ENCODE data around the gene ZMYND12. TPM values are rescaled to one million over a fixed set of nuclear protein-coding genes. Genes with fewer than 3 reads are reported as not detected.

ZMYND12 gene
- total RNA-seq, 1 experiment from 2014 or later = 1.7 TPM

- peak overlapping the region; percentile 94 for H2AFZ ChIP-seq
- no peaks in the 10 kb centered on the region for H3K9me2 ChIP-seq (ENCODE audit: insufficient read depth)
- peak overlapping the region; percentile 97 for H3K4me2 ChIP-seq
- no peaks in the 10 kb centered on the region for H3K9me3 ChIP-seq (ENCODE audit: insufficient read depth, low read depth)
- H4K20me1 ChIP-seq (ENCODE audit: insufficient read depth) = no peaks in the 10 kb centered on the region
- H3K27me3 ChIP-seq (ENCODE audit: insufficient read depth, low read depth) = no peaks in the 10 kb centered on the region
- H3K4me1 ChIP-seq (replicated peaks; ENCODE audit: insufficient read depth) = peaks cover 27% of the 10 kb centered on the region
- BruUV-seq (replicated peaks) = TSS peak; percentile 43
- ChIA-PET POLR2A (ENCODE audit: unreplicated experiment) (interaction anchor here (0.6 to 0.7 kb wide), 3 partner anchors 99 to 617 kb away, joined by 4 to 7 read pairs (median 5); no protein-coding TSS in a partner anchor), CTCF (interaction anchor here (0.6 kb wide), 2 partner anchors 304 to 306 kb away, joined by 4 read pairs; no protein-coding TSS in a partner anchor)
- peak; percentile 55 to 60 for DNase-seq
- H3K36me3 ChIP-seq (ENCODE audit: low read depth) = peaks cover 15% of the 10 kb centered on the region; the same call in 1 of the 2 replicates
- TF ChIP-seq, protein P1, sequence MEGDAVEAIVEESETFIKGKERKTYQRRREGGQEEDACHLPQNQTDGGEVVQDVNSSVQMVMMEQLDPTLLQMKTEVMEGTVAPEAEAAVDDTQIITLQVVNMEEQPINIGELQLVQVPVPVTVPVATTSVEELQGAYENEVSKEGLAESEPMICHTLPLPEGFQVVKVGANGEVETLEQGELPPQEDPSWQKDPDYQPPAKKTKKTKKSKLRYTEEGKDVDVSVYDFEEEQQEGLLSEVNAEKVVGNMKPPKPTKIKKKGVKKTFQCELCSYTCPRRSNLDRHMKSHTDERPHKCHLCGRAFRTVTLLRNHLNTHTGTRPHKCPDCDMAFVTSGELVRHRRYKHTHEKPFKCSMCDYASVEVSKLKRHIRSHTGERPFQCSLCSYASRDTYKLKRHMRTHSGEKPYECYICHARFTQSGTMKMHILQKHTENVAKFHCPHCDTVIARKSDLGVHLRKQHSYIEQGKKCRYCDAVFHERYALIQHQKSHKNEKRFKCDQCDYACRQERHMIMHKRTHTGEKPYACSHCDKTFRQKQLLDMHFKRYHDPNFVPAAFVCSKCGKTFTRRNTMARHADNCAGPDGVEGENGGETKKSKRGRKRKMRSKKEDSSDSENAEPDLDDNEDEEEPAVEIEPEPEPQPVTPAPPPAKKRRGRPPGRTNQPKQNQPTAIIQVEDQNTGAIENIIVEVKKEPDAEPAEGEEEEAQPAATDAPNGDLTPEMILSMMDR (conservative IDR thresholded peaks at IDR 0.05) = no peak
- TF ChIP-seq EZH2 (IDR thresholded peaks at IDR 0.05; ENCODE audit: low read depth) = no peak
- peak overlapping the region; percentile 91 for H3K4me3 ChIP-seq
- H3F3A ChIP-seq (ENCODE audit: insufficient read depth, low read depth) = peaks cover 28% of the 10 kb centered on the region; the same call in 1 of the 2 replicates
- peak overlapping the region; percentile 70 for H3K27ac ChIP-seq
- H3K79me2 ChIP-seq (ENCODE audit: low read depth) = peaks cover 23% of the 10 kb centered on the region
- intact Hi-C loops (cut with micrococcal nuclease; ENCODE audit: unreplicated experiment) = loop anchor here (1.0 to 10.0 kb wide), 3 partner anchors 121 to 282 kb away; partner anchors contain the start of gene FOXJ3
Observed at GRCh38 chr1:42456754-42457089, 900 bp upstream of the ZMYND12 start.

GRCh38 chr1:42454403-42454802 is 1.4 kb downstream of the ZMYND12 start:
- Histone ChIP-seq H3K4me1 (replicated peaks; ENCODE audit: insufficient read depth) (peaks cover 26% of the 10 kb centered on the region), H3K4me2 (no peak overlapping the region), H3K9me2 (ENCODE audit: insufficient read depth) (no peaks in the 10 kb centered on the region), H3K9me3 (ENCODE audit: insufficient read depth, low read depth) (no peaks in the 10 kb centered on the region), H3K79me2 (ENCODE audit: low read depth) (peaks cover 23% of the 10 kb centered on the region), H2AFZ (no peak overlapping the region), H3K27ac (no peak overlapping the region), H3F3A (ENCODE audit: insufficient read depth, low read depth) (peaks cover 10% of the 10 kb centered on the region; the same call in 1 of the 2 replicates), H4K20me1 (ENCODE audit: insufficient read depth) (no peaks in the 10 kb centered on the region), H3K4me3 (no peak overlapping the region), H3K27me3 (ENCODE audit: insufficient read depth, low read depth) (no peaks in the 10 kb centered on the region), H3K36me3 (ENCODE audit: low read depth) (peaks cover 15% of the 10 kb centered on the region; the same call in 1 of the 2 replicates)
- BruUV-seq (replicated peaks) = no TSS peak
- ChIA-PET CTCF (no interaction called here), POLR2A (ENCODE audit: unreplicated experiment) (no interaction called here)
- intact Hi-C loops (cut with micrococcal nuclease; ENCODE audit: unreplicated experiment) = loop anchor here (10.0 kb wide), 1 partner anchor 280 kb away; no protein-coding TSS in a partner anchor
- DNase-seq = no peak
- TF ChIP-seq, protein P1 (conservative IDR thresholded peaks at IDR 0.05) = no peak
- TF ChIP-seq EZH2 (IDR thresholded peaks at IDR 0.05; ENCODE audit: low read depth) = no peak

DNA sequence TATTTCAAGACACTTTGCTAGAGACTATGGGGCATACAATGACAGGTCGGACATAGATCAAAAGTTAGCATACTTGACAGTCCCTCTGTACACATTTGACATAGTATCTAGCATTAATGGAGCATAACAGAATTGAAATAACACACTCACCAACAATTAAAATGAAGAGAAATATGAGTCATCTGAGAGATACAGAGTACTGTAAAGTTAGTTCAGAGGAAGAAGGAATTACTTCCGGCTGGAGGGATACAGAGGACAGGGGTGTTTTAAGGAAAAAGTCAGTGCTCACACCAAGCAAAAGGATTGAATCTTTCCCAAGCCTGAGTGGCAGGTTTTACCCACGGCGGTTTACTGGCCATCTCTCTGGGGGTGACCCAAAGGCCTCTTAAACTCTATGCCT is 2.4 kb downstream of the ZMYND12 start:
- Histone ChIP-seq H3K4me1 (replicated peaks; ENCODE audit: insufficient read depth) (peaks cover 26% of the 10 kb centered on the region), H3K27me3 (ENCODE audit: insufficient read depth, low read depth) (no peaks in the 10 kb centered on the region), H3F3A (ENCODE audit: insufficient read depth, low read depth) (peaks cover 6% of the 10 kb centered on the region; the same call in 1 of the 2 replicates), H3K36me3 (ENCODE audit: low read depth) (peaks cover 9% of the 10 kb centered on the region; the same call in 1 of the 2 replicates), H3K9me3 (ENCODE audit: insufficient read depth, low read depth) (no peaks in the 10 kb centered on the region), H3K9me2 (ENCODE audit: insufficient read depth) (no peaks in the 10 kb centered on the region), H2AFZ (no peak overlapping the region), H3K27ac (no peak overlapping the region), H3K79me2 (ENCODE audit: low read depth) (peaks cover 19% of the 10 kb centered on the region), H4K20me1 (ENCODE audit: insufficient read depth) (no peaks in the 10 kb centered on the region), H3K4me2 (no peak overlapping the region), H3K4me3 (no peak overlapping the region)
- TF ChIP-seq EZH2 (IDR thresholded peaks at IDR 0.05; ENCODE audit: low read depth) = no peak
- TF ChIP-seq, protein P1 (conservative IDR thresholded peaks at IDR 0.05) = no peak
- no TSS peak for BruUV-seq (replicated peaks)
- intact Hi-C loops (cut with micrococcal nuclease; ENCODE audit: unreplicated experiment) = loop anchor here (10.0 kb wide), 1 partner anchor 279 kb away; no protein-coding TSS in a partner anchor
- POLR2A ChIA-PET (ENCODE audit: unreplicated experiment) = no interaction called here
- no peak for DNase-seq
- CTCF ChIA-PET = no interaction called here

Measured in PC-9 (cell line).